PC-3 (cell line): ENCODE measurements around the gene TMEM63B. TPM values are rescaled to one million over a fixed set of nuclear protein-coding genes. Genes with fewer than 3 reads are reported as not detected.

ENCODE experiments used
- ATAC-seq: fragments of 200-7000 bp; cut with Tn5 transposase; 2 replicates; pipeline ENCODE4 v1.9.1; 2020; ENCODE audit warnings: mild to moderate bottlenecking, moderate library complexity
- BruUV-seq: library from RNA; stranded (reverse); fragments of 400-500 nt; replicated peaks from 2 replicates; lab custom pipeline; 2021; lab: Mats Ljungman, UMichigan
- CTCF ChIA-PET: fragments of 300-600 bp; sonication (Branson Sonifier 250); formaldehyde crosslinking; loops from one replicate; lab custom pipeline; 2022; ENCODE audit warnings: antibody characterized with exemption; lab: Charles Lee
- POLR2A ChIA-PET: fragments of 300-600 bp; sonication (Branson Sonifier 250); formaldehyde crosslinking; loops from one replicate; lab custom pipeline; 2022; ENCODE audit warnings: antibody characterized with exemption; ENCODE audit not compliant: unreplicated experiment; lab: Charles Lee
- DNase-seq: peaks from one replicate; pipeline ENCODE4 v3.0.0-alpha.2; 2015
- H2AFZ ChIP-seq: fragments of 300-600 bp; sonication (generic); 2 replicates; pipeline ENCODE4 v1.6.0; 2016; ENCODE audit warnings: antibody characterized with exemption, low read length
- H3F3A ChIP-seq: fragments of 300-600 bp; sonication (generic); one replicate; pipeline ENCODE4 v1.6.0; 2017; ENCODE audit warnings: antibody characterized with exemption, low read length, control low read depth, mild to moderate bottlenecking; ENCODE audit not compliant: unreplicated experiment
- H3K27ac ChIP-seq: fragments of 300-600 bp; sonication (generic); 2 replicates; pipeline ENCODE4 v1.5.1; 2016; ENCODE audit warnings: mild to moderate bottlenecking, low read length
- H3K27me3 ChIP-seq: fragments of 300-600 bp; sonication (generic); 2 replicates; pipeline ENCODE4 v1.6.1; 2016; ENCODE audit warnings: low read length, mixed read lengths
- H3K36me3 ChIP-seq: fragments of 300-600 bp; sonication (generic); 2 replicates; pipeline ENCODE4 v1.6.1; 2016; ENCODE audit warnings: low read depth, mixed run types, low read length, mixed read lengths
- H3K4me1 ChIP-seq: fragments of 300-600 bp; sonication (generic); 2 replicates; pipeline ENCODE4 v1.5.1; 2016; ENCODE audit warnings: low read length; ENCODE audit not compliant: insufficient read depth
- H3K4me2 ChIP-seq: fragments of 300-600 bp; sonication (generic); 2 replicates; pipeline ENCODE4 v1.6.0; 2016; ENCODE audit warnings: low read length
- H3K4me3 ChIP-seq: fragments of 300-600 bp; sonication (generic); 2 replicates; pipeline ENCODE4 v1.5.1; 2016; ENCODE audit warnings: mild to moderate bottlenecking, low read length, mixed read lengths
- H3K79me2 ChIP-seq: fragments of 300-600 bp; sonication (generic); 2 replicates; pipeline ENCODE4 v1.6.1; 2017; ENCODE audit warnings: low read length, mixed read lengths
- H3K9ac ChIP-seq: fragments of 300-600 bp; sonication (generic); 2 replicates; pipeline ENCODE4 v1.6.0; 2016; ENCODE audit warnings: mild to moderate bottlenecking, low read length
- H3K9me2 ChIP-seq: fragments of 300-600 bp; sonication (generic); replicated peaks from 2 replicates; pipeline ENCODE4 v1.6.1; 2016; ENCODE audit warnings: mixed run types, low read length, mixed read lengths
- H3K9me3 ChIP-seq: fragments of 300-600 bp; sonication (generic); 2 replicates; pipeline ENCODE4 v1.6.1; 2016; ENCODE audit warnings: low read length, mixed read lengths
- H4K20me1 ChIP-seq: fragments of 300-600 bp; sonication (generic); 2 replicates; pipeline ENCODE4 v1.6.1; 2016; ENCODE audit warnings: low read length, mixed read lengths
- EZH2 ChIP-seq: fragments of 300-600 bp; sonication (generic); IDR thresholded peaks from one replicate; pipeline ENCODE4 v1.6.1; 2017; ENCODE audit warnings: antibody characterized with exemption, mild to moderate bottlenecking, low read length; ENCODE audit not compliant: unreplicated experiment
- EZH2phosphoT487 ChIP-seq: fragments of 300-600 bp; sonication (generic); IDR thresholded peaks from 2 replicates; pipeline ENCODE4 v1.6.1; 2018; ENCODE audit warnings: mild to moderate bottlenecking, antibody characterized with exemption, low read length, borderline replicate concordance
- intact Hi-C: fragments of 100-400 bp; cut with micrococcal nuclease; formaldehyde crosslinking; loops from 2 replicates; pipeline ENCODE4 v1.9.0; 2023
- total RNA-seq: library from RNA; depleted of rRNA; stranded (reverse); fragments of >200 nt; gene quantifications from 2 replicates; pipeline ENCODE4 v1.2.3, GENCODE V29; 2014
- TF ChIP-seq, protein P1 (sequence below): fragments of 300-600 bp; sonication (generic); conservative IDR thresholded peaks from 2 replicates; pipeline ENCODE4 v1.5.1; 2017; ENCODE audit warnings: antibody characterized with exemption, low read depth, mild to moderate bottlenecking, low read length

Gene TMEM63B
- total RNA-seq, 1 experiment from 2014 or later: 23.6 TPM

DNA sequence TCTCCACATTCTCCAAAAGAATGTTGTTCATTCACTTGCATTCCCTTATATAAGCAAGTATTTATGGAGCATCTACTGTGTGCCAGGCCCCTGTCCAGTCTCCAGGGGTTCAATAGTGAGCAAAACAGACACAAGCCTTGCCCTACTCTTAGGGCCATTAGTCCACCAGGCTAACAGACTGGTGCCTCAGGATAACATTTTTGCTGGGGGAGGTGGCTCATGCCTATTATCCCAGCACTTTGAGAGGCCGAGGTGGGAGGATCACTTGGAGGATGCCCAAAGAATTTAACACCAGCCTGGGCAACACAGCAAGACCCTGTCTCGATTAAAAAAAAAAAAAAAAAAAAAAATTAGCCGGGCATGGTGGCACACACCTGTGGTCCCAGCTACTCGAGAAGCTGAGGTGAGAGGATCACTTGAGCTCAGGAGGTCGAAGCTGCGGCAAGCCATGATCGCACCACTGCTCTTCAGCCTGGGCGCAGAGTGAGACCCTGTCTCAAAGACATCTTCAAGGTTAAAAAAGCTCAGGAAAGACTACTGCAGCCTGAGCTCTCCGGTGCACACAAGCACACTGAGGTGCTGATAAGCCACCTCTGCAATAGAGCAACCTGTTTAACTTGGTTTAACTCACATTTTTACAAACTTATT, 51.2 kb downstream of the TMEM63B start:
- Histone ChIP-seq H3K9ac (no peak overlapping the region), H3K79me2 (no peaks in the 10 kb centered on the region), H3K4me3 (no peak overlapping the region), H3F3A (no peaks in the 10 kb centered on the region), H3K27me3 (no peaks in the 10 kb centered on the region), H3K36me3 (no peaks in the 10 kb centered on the region), H4K20me1 (no peaks in the 10 kb centered on the region), H3K9me2 (no peaks in the 10 kb centered on the region), H3K4me2 (peak overlapping the region; percentile 41), H2AFZ (no peak overlapping the region), H3K4me1 (peaks cover 17% of the 10 kb centered on the region), H3K27ac (0 out of 2 replicates have a peak overlapping the region, but pooled peaks have one; percentile 7), H3K9me3 (no peaks in the 10 kb centered on the region)
- intact Hi-C loops: no loop called here
- TF ChIP-seq, protein P1, sequence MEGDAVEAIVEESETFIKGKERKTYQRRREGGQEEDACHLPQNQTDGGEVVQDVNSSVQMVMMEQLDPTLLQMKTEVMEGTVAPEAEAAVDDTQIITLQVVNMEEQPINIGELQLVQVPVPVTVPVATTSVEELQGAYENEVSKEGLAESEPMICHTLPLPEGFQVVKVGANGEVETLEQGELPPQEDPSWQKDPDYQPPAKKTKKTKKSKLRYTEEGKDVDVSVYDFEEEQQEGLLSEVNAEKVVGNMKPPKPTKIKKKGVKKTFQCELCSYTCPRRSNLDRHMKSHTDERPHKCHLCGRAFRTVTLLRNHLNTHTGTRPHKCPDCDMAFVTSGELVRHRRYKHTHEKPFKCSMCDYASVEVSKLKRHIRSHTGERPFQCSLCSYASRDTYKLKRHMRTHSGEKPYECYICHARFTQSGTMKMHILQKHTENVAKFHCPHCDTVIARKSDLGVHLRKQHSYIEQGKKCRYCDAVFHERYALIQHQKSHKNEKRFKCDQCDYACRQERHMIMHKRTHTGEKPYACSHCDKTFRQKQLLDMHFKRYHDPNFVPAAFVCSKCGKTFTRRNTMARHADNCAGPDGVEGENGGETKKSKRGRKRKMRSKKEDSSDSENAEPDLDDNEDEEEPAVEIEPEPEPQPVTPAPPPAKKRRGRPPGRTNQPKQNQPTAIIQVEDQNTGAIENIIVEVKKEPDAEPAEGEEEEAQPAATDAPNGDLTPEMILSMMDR: no peak
- TF ChIP-seq EZH2phosphoT487 (no peak), EZH2 (no peak)
- DNase-seq (no peak), ATAC-seq (peak; percentile 44)
- CTCF ChIA-PET: no interaction called here
- BruUV-seq: no TSS peak
- POLR2A ChIA-PET: no interaction called here

DNA sequence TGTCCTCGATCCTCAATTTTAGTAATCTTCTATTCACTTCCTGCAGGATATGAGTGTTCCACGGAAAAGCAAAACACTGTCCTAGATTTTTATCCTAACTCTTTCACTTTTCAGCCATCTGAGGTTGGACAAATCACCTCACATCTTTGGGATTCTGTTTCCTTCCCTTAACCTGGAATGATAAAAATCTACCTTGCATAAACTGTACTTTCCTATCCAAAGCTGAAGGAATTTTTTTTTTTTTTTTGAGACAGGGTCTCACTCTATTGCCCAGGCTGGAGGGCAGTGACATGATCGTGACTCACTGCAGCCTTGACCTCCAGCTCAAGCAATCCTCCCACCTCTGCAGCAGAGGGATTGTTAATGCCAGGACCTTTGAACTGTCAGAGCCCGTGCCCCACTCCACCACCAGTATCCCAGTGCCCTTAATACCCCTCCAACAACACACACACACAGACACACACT, 51.8 kb downstream of the TMEM63B start:
- Histone ChIP-seq H3K27ac (0 out of 2 replicates have a peak overlapping the region, but pooled peaks have one; percentile 7), H3F3A (no peaks in the 10 kb centered on the region), H2AFZ (no peak overlapping the region), H3K79me2 (no peaks in the 10 kb centered on the region), H3K4me2 (peak overlapping the region; percentile 41), H3K9me3 (no peaks in the 10 kb centered on the region), H3K4me3 (no peak overlapping the region), H3K27me3 (no peaks in the 10 kb centered on the region), H3K9ac (no peak overlapping the region), H3K4me1 (peaks cover 17% of the 10 kb centered on the region), H3K9me2 (no peaks in the 10 kb centered on the region), H3K36me3 (no peaks in the 10 kb centered on the region), H4K20me1 (no peaks in the 10 kb centered on the region)
- ChIA-PET POLR2A (interaction anchor here (0.6 kb wide), 1 partner anchor 11 kb away, joined by 13 read pairs; no protein-coding TSS in a partner anchor), CTCF (no interaction called here)
- intact Hi-C loops: no loop called here
- no peak for TF ChIP-seq EZH2phosphoT487
- TF ChIP-seq, protein P1: no peak
- TF ChIP-seq EZH2: no peak
- no TSS peak for BruUV-seq
- DNase-seq (peak; percentile 40), ATAC-seq (peak; percentile 59)

DNA sequence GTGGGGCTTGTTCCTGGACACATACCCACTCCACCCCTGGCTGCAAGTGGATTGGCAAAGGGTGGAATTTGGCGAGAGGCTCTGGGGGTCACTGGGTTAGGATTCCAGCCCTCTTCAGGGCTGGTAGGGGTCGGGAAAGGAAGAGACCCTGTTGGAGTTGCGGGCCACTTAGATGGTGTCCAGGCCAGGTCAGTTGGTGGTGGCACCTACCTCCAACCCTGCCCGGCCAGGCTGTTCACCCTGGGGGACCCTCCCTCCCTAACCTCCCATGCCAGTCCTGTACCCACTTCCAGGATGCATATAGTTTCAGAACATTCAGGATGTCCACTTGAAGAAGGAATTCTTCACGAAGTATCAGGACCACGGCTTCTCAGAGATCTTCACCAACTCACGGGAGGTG, 52.3 kb downstream of the TMEM63B start:
- ChIA-PET POLR2A (interaction anchor here (0.6 kb wide), 1 partner anchor 10 kb away, joined by 13 read pairs; no protein-coding TSS in a partner anchor), CTCF (no interaction called here)
- BruUV-seq: no TSS peak
- no peak overlapping the region for H3K4me2 ChIP-seq
- H3K9me3 ChIP-seq: no peaks in the 10 kb centered on the region
- intact Hi-C loops: no loop called here
- no peak overlapping the region for H2AFZ ChIP-seq
- H3K4me1 ChIP-seq: peaks cover 17% of the 10 kb centered on the region
- no peak overlapping the region for H3K4me3 ChIP-seq
- no peak overlapping the region for H3K27ac ChIP-seq
- H3K9ac ChIP-seq: no peak overlapping the region
- H3F3A ChIP-seq: no peaks in the 10 kb centered on the region
- H3K79me2 ChIP-seq: no peaks in the 10 kb centered on the region
- H4K20me1 ChIP-seq: no peaks in the 10 kb centered on the region
- no peaks in the 10 kb centered on the region for H3K9me2 ChIP-seq
- no peak for DNase-seq
- TF ChIP-seq EZH2 (no peak), EZH2phosphoT487 (no peak)
- TF ChIP-seq, protein P1: no peak
- no peaks in the 10 kb centered on the region for H3K36me3 ChIP-seq
- ATAC-seq: no peak
- no peaks in the 10 kb centered on the region for H3K27me3 ChIP-seq
